Neural cell (in vitro differentiated cells): ENCODE measurements around the gene KLHDC8A. TPM values are rescaled to one million over a fixed set of nuclear protein-coding genes. Genes with fewer than 3 reads are reported as not detected.

ENCODE experiments used
- H2AFZ ChIP-seq: fragments of 200-600, 300-800 bp; sonication (generic), shearing (Covaris generic); 2 replicates; pipeline ENCODE4 v1.6.0; 2014; ENCODE audit warnings: low read depth, mild to moderate bottlenecking, antibody characterized with exemption, low read length, moderate library complexity
- H3F3A ChIP-seq: fragments of 200-600 bp; shearing (Covaris generic); 2 replicates; pipeline ENCODE4 v1.6.1; 2016; ENCODE audit warnings: mild to moderate bottlenecking, moderate library complexity, mixed read lengths, antibody characterized with exemption, low read length; ENCODE audit not compliant: insufficient read depth, poor library complexity, severe bottlenecking
- H3K27ac ChIP-seq: fragments of 200-600, 300-800 bp; sonication (generic), shearing (Covaris generic); 2 replicates; pipeline ENCODE4 v1.5.1; 2014; ENCODE audit warnings: mild to moderate bottlenecking, low read length, moderate library complexity
- H3K27me3 ChIP-seq: fragments of 300-800, 200-600 bp; sonication (generic), shearing (Covaris generic); 2 replicates; pipeline ENCODE4 v1.6.0; 2014; ENCODE audit warnings: mild to moderate bottlenecking, low read depth, low read length, moderate library complexity; ENCODE audit not compliant: insufficient read depth
- H3K36me3 ChIP-seq: fragments of 300-800, 200-600 bp; sonication (generic), shearing (Covaris generic); 2 replicates; pipeline ENCODE4 v1.5.1; 2014; ENCODE audit warnings: mild to moderate bottlenecking, antibody characterized with exemption, low read length, moderate library complexity; ENCODE audit not compliant: insufficient read depth
- H3K4me2 ChIP-seq: fragments of 300-800, 200-600 bp; sonication (generic), shearing (Covaris generic); 2 replicates; pipeline ENCODE4 v1.6.0; 2014; ENCODE audit warnings: mild to moderate bottlenecking, low read length
- H3K4me3 ChIP-seq: fragments of 300-800, 200-600 bp; sonication (generic), shearing (Covaris generic); 2 replicates; pipeline ENCODE4 v1.5.1; 2014; ENCODE audit warnings: mild to moderate bottlenecking, low read length, moderate library complexity
- H3K79me2 ChIP-seq: fragments of 200-600 bp; shearing (Covaris generic); replicated peaks from 2 replicates; pipeline ENCODE4 v1.6.0; 2014; ENCODE audit warnings: mild to moderate bottlenecking, low read length, moderate library complexity; ENCODE audit not compliant: insufficient read depth
- H3K9ac ChIP-seq: fragments of 300-800, 200-600 bp; sonication (generic), shearing (Covaris generic); 2 replicates; pipeline ENCODE4 v1.6.1; 2016; ENCODE audit warnings: mild to moderate bottlenecking, low read length, mixed read lengths
- H3K9me2 ChIP-seq: fragments of 200-600 bp; shearing (Covaris generic); 2 replicates; pipeline ENCODE4 v1.6.1; 2016; ENCODE audit warnings: mild to moderate bottlenecking, low read length, mixed read lengths; ENCODE audit not compliant: insufficient read depth
- H3K9me3 ChIP-seq: fragments of 200-600, 300-800 bp; sonication (generic), shearing (Covaris generic); 2 replicates; pipeline ENCODE4 v1.6.1; 2016; ENCODE audit warnings: mild to moderate bottlenecking, mixed run types, low read length, moderate library complexity, mixed read lengths
- H4K20me1 ChIP-seq: fragments of 200-600 bp; shearing (Covaris generic); 2 replicates; pipeline ENCODE4 v1.6.1; 2016; ENCODE audit warnings: mild to moderate bottlenecking, mixed run types; ENCODE audit not compliant: insufficient read depth
- EP300 ChIP-seq: fragments of 450-650 bp; conservative IDR thresholded peaks from 2 replicates; pipeline ENCODE4 v1.6.1; 2014; ENCODE audit warnings: antibody characterized with exemption, mild to moderate bottlenecking, moderate library complexity; ENCODE audit not compliant: poor library complexity, severe bottlenecking
- EZH2 ChIP-seq: fragments of 200-600, 300-800 bp; shearing (Covaris generic), sonication (generic); IDR thresholded peaks from 2 replicates; pipeline ENCODE4 v1.6.1; 2014; ENCODE audit warnings: antibody characterized with exemption, low read length, borderline replicate concordance, mild to moderate bottlenecking; ENCODE audit not compliant: insufficient read depth, poor library complexity, severe bottlenecking
- MXI1 ChIP-seq: fragments of 450-650 bp; conservative IDR thresholded peaks from 2 replicates; pipeline ENCODE4 v1.6.1; 2014; ENCODE audit warnings: antibody characterized with exemption, mild to moderate bottlenecking; ENCODE audit not compliant: poor library complexity, severe bottlenecking
- POLR2AphosphoS5 ChIP-seq: IDR thresholded peaks from 2 replicates; pipeline ENCODE4 v1.6.1; 2012
- RAD21 ChIP-seq: fragments of 450-650 bp; conservative IDR thresholded peaks from 2 replicates; pipeline ENCODE4 v1.6.1; 2014; ENCODE audit warnings: antibody characterized with exemption, mild to moderate bottlenecking, moderate library complexity
- REST ChIP-seq: IDR thresholded peaks from 2 replicates; pipeline ENCODE4 v1.6.1; 2012; ENCODE audit warnings: borderline replicate concordance
- SMC3 ChIP-seq: fragments of 450-650 bp; conservative IDR thresholded peaks from 2 replicates; pipeline ENCODE4 v1.6.1; 2014; ENCODE audit warnings: antibody characterized with exemption, mild to moderate bottlenecking, moderate library complexity; ENCODE audit not compliant: poor library complexity
- TAF1 ChIP-seq: IDR thresholded peaks from 2 replicates; pipeline ENCODE4 v1.6.1; 2012; ENCODE audit warnings: low read depth
- polyA plus RNA-seq: library from polyadenylated mRNA; depleted of rRNA; stranded (reverse); fragments of >200 nt; gene quantifications from 2 replicates; pipeline ENCODE4 v1.2.3, GENCODE V29; 2014
- TF ChIP-seq, protein P1 (sequence below): fragments of 450-650 bp; IDR thresholded peaks from 2 replicates; pipeline ENCODE4 v1.5.1; 2014; ENCODE audit warnings: antibody characterized with exemption, mild to moderate bottlenecking, moderate library complexity; ENCODE audit not compliant: poor library complexity, severe bottlenecking

KLHDC8A gene
- polyA plus RNA-seq, 1 donor from 2014 or later, result 7.7 TPM

DNA sequence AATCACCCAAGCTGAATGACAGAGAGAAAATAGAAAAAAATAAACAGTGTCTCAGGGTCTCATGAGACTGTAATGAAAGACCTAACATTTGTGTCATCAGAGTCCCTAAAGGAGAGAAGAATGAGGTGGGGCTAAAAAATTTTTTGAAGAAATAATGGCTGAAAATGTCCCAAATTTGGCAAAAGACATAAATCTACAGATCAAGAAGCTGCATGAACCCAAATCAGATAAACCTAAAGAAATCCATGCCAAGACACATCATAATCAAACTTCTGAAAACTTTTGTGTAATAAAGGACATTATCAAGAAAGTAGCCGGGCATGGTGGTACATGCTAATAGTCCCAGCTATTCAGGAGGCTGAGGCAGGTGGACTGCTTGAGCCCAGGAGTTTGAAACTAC, 35.9 kb upstream of the KLHDC8A start:
- Histone ChIP-seq H3K27ac (no peak overlapping the region), H3K79me2 (no peaks in the 10 kb centered on the region), H3F3A (no peaks in the 10 kb centered on the region), H2AFZ (no peak overlapping the region), H3K36me3 (no peaks in the 10 kb centered on the region), H3K27me3 (no peaks in the 10 kb centered on the region), H3K9me2 (no peaks in the 10 kb centered on the region), H3K4me2 (no peak overlapping the region), H3K4me3 (no peak overlapping the region), H3K9ac (no peak overlapping the region), H4K20me1 (no peaks in the 10 kb centered on the region), H3K9me3 (no peaks in the 10 kb centered on the region)
- TF ChIP-seq, protein P1, sequence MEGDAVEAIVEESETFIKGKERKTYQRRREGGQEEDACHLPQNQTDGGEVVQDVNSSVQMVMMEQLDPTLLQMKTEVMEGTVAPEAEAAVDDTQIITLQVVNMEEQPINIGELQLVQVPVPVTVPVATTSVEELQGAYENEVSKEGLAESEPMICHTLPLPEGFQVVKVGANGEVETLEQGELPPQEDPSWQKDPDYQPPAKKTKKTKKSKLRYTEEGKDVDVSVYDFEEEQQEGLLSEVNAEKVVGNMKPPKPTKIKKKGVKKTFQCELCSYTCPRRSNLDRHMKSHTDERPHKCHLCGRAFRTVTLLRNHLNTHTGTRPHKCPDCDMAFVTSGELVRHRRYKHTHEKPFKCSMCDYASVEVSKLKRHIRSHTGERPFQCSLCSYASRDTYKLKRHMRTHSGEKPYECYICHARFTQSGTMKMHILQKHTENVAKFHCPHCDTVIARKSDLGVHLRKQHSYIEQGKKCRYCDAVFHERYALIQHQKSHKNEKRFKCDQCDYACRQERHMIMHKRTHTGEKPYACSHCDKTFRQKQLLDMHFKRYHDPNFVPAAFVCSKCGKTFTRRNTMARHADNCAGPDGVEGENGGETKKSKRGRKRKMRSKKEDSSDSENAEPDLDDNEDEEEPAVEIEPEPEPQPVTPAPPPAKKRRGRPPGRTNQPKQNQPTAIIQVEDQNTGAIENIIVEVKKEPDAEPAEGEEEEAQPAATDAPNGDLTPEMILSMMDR, result no peak
- TF ChIP-seq MXI1 (no peak), TAF1 (no peak), REST (no peak), POLR2AphosphoS5 (no peak), EZH2 (no peak), EP300 (no peak), SMC3 (no peak), RAD21 (no peak)

- H3K4me2 ChIP-seq, result no peak overlapping the region
- H4K20me1 ChIP-seq, result no peaks in the 10 kb centered on the region
- no peaks in the 10 kb centered on the region for H3K9me2 ChIP-seq
Measured at GRCh38 chr1:205391386-205391785, 34.7 kb upstream of the KLHDC8A start.

More at GRCh38 chr1:205391386-205391785, 34.7 kb upstream of the KLHDC8A start:
- no peaks in the 10 kb centered on the region for H3F3A ChIP-seq
- no peaks in the 10 kb centered on the region for H3K27me3 ChIP-seq
- H3K36me3 ChIP-seq, result no peaks in the 10 kb centered on the region
- H2AFZ ChIP-seq, result no peak overlapping the region
- H3K9ac ChIP-seq, result no peak overlapping the region
- H3K9me3 ChIP-seq, result no peaks in the 10 kb centered on the region
- no peak overlapping the region for H3K4me3 ChIP-seq
- H3K79me2 ChIP-seq, result no peaks in the 10 kb centered on the region
- TF ChIP-seq EZH2 (no peak), MXI1 (no peak), REST (no peak), POLR2AphosphoS5 (no peak), SMC3 (no peak), RAD21 (no peak), TAF1 (no peak), EP300 (no peak)
- TF ChIP-seq, protein P1, result no peak
- no peak overlapping the region for H3K27ac ChIP-seq
